OCI-LY7 (cell line): ENCODE results near the gene OSBP2. TPM values are rescaled to one million over a fixed set of nuclear protein-coding genes. Genes with fewer than 3 reads are reported as not detected.

Experiments used
- BruUV-seq: library from RNA; stranded (reverse); fragments of 400-500 nt; replicated peaks from 2 replicates; lab custom pipeline; 2021; lab: Mats Ljungman, UMichigan
- CTCF ChIA-PET: fragments of 300-600 bp; sonication (Branson Sonifier 250); formaldehyde crosslinking; loops from one replicate; lab custom pipeline; 2022; ENCODE audit warnings: antibody characterized with exemption; ENCODE audit not compliant: unreplicated experiment; lab: Charles Lee
- POLR2A ChIA-PET: fragments of 300-600 bp; sonication (Branson Sonifier 250); formaldehyde crosslinking; loops from one replicate; lab custom pipeline; 2022; ENCODE audit warnings: antibody characterized with exemption; lab: Charles Lee
- DNase-seq: peaks from one replicate; pipeline ENCODE4 v3.0.0-alpha.2; 2015; ENCODE audit warnings: low spot score
- H2AFZ ChIP-seq: fragments of 200-600 bp; sonication (generic), shearing (Covaris generic); 2 replicates; pipeline ENCODE4 v1.6.1; 2014; ENCODE audit warnings: mild to moderate bottlenecking, antibody characterized with exemption, low read length, moderate library complexity
- H3K27ac ChIP-seq: fragments of 200-600 bp; sonication (generic); 2 replicates; pipeline ENCODE4 v1.5.1; 2014; ENCODE audit warnings: mixed run types, low read depth, mild to moderate bottlenecking, moderate library complexity, low read length, inconsistent platforms; ENCODE audit not compliant: poor library complexity, severe bottlenecking
- H3K36me3 ChIP-seq: fragments of 200-600 bp; sonication (generic); 2 replicates; pipeline ENCODE4 v1.6.1; 2014; ENCODE audit warnings: mild to moderate bottlenecking, antibody characterized with exemption, low read length, moderate library complexity, mixed read lengths; ENCODE audit not compliant: insufficient read depth
- H3K4me1 ChIP-seq: fragments of 200-600 bp; sonication (generic); 2 replicates; pipeline ENCODE4 v1.5.1; 2014; ENCODE audit warnings: mild to moderate bottlenecking, low read length; ENCODE audit not compliant: insufficient read depth, poor library complexity, severe bottlenecking
- H3K4me2 ChIP-seq: fragments of 200-600 bp; sonication (generic); 2 replicates; pipeline ENCODE4 v1.6.1; 2014; ENCODE audit warnings: mild to moderate bottlenecking, low read length
- H3K4me3 ChIP-seq: fragments of 200-600 bp; sonication (generic); 2 replicates; pipeline ENCODE4 v1.5.1; 2014; ENCODE audit warnings: mild to moderate bottlenecking, low read depth, low read length; ENCODE audit not compliant: poor library complexity, severe bottlenecking
- H3K79me2 ChIP-seq: fragments of 200-600 bp; sonication (generic); 2 replicates; pipeline ENCODE4 v1.6.1; 2016; ENCODE audit warnings: low read depth, mild to moderate bottlenecking, low read length, moderate library complexity, mixed read lengths; ENCODE audit not compliant: insufficient read depth
- H3K9me2 ChIP-seq: fragments of 200-600 bp; sonication (generic); 2 replicates; pipeline ENCODE4 v1.6.1; 2016; ENCODE audit warnings: mild to moderate bottlenecking, low read length, mixed read lengths; ENCODE audit not compliant: insufficient read depth
- H3K9me3 ChIP-seq: fragments of 200-600 bp; sonication (generic); 2 replicates; pipeline ENCODE4 v1.6.1; 2014; ENCODE audit warnings: mild to moderate bottlenecking, mixed run types, low read length, mixed read lengths
- H4K20me1 ChIP-seq: fragments of 200-600 bp; sonication (generic); 2 replicates; pipeline ENCODE4 v1.6.1; 2014; ENCODE audit warnings: mild to moderate bottlenecking, antibody characterized with exemption, low read length, moderate library complexity, mixed read lengths; ENCODE audit not compliant: insufficient read depth
- CTCF ChIP-seq: fragments of 200-600 bp; sonication (generic); conservative IDR thresholded peaks from 2 replicates; pipeline ENCODE4 v1.5.1; 2014; ENCODE audit warnings: mild to moderate bottlenecking, antibody characterized with exemption, low read length, moderate library complexity, mixed read lengths
- EZH2phosphoT487 ChIP-seq: fragments of 200-600 bp; sonication (generic); IDR thresholded peaks from 2 replicates; pipeline ENCODE4 v1.6.1; 2018; ENCODE audit warnings: low read depth, borderline replicate concordance, mild to moderate bottlenecking, mixed run types, antibody characterized with exemption, low read length, moderate library complexity, mixed read lengths
- intact Hi-C: fragments of 100-400 bp; cut with micrococcal nuclease; formaldehyde crosslinking; loops from one replicate; pipeline ENCODE4 v1.10.0; 2022; ENCODE audit not compliant: unreplicated experiment
- total RNA-seq, 2 experiments: library from RNA; depleted of rRNA in 1 of 2; stranded (reverse); fragments of >200 nt in 1 of 2; shearing (Covaris generic) in 1 of 2; gene quantifications; 2 replicates each; pipeline ENCODE4 v1.2.3, GENCODE V29; 2014 to 2022

OSBP2 gene
- total RNA-seq, 2 experiments from 2014 or later, result 0.19 to 0.34 TPM

GRCh38 chr22:30821381-30821780 lies 126.7 kb downstream of the OSBP2 start:
- H3K27ac ChIP-seq, result no peak overlapping the region
- intact Hi-C loops, result no loop called here
- no peak overlapping the region for H2AFZ ChIP-seq
- no peaks in the 10 kb centered on the region for H3K9me2 ChIP-seq
- no peaks in the 10 kb centered on the region for H3K79me2 ChIP-seq
- no peak for TF ChIP-seq EZH2phosphoT487
- no peak for TF ChIP-seq CTCF
- ChIA-PET CTCF (no interaction called here), POLR2A (interaction anchor here (0.7 kb wide), 1 partner anchor 184 kb away, joined by 3 read pairs; no protein-coding TSS in a partner anchor)
- no peak for DNase-seq
- H4K20me1 ChIP-seq, result no peaks in the 10 kb centered on the region
- H3K9me3 ChIP-seq, result no peaks in the 10 kb centered on the region
- H3K36me3 ChIP-seq, result no peaks in the 10 kb centered on the region
- no TSS peak for BruUV-seq
- no peak overlapping the region for H3K4me3 ChIP-seq
- no peak overlapping the region for H3K4me2 ChIP-seq
- no peaks in the 10 kb centered on the region for H3K4me1 ChIP-seq

GRCh38 chr22:30821863-30822215 lies 127.2 kb downstream of the OSBP2 start:
- Histone ChIP-seq H3K79me2 (no peaks in the 10 kb centered on the region), H3K27ac (no peak overlapping the region), H3K4me2 (no peak overlapping the region), H3K4me3 (no peak overlapping the region), H4K20me1 (no peaks in the 10 kb centered on the region), H3K4me1 (no peaks in the 10 kb centered on the region), H3K9me3 (no peaks in the 10 kb centered on the region), H3K9me2 (no peaks in the 10 kb centered on the region), H3K36me3 (no peaks in the 10 kb centered on the region), H2AFZ (no peak overlapping the region)
- TF ChIP-seq EZH2phosphoT487, result no peak
- TF ChIP-seq CTCF, result no peak
- CTCF ChIA-PET, result no interaction called here
- POLR2A ChIA-PET, result interaction anchor here (0.7 kb wide), 1 partner anchor 185 kb away, joined by 3 read pairs; no protein-coding TSS in a partner anchor
- intact Hi-C loops, result no loop called here
- DNase-seq, result no peak
- BruUV-seq, result no TSS peak

- H3K9me2 ChIP-seq, result no peaks in the 10 kb centered on the region
- POLR2A ChIA-PET, result no interaction called here
- no peak overlapping the region for H2AFZ ChIP-seq
- BruUV-seq, result no TSS peak
- H3K79me2 ChIP-seq, result no peaks in the 10 kb centered on the region
- CTCF ChIA-PET, result no interaction called here
- intact Hi-C loops, result no loop called here
- DNase-seq, result no peak
- no peaks in the 10 kb centered on the region for H3K4me1 ChIP-seq
- H4K20me1 ChIP-seq, result no peaks in the 10 kb centered on the region
- no peaks in the 10 kb centered on the region for H3K36me3 ChIP-seq
- no peak overlapping the region for H3K4me2 ChIP-seq
- no peak overlapping the region for H3K27ac ChIP-seq
- no peaks in the 10 kb centered on the region for H3K9me3 ChIP-seq
- no peak for TF ChIP-seq EZH2phosphoT487
- TF ChIP-seq CTCF, result no peak
- H3K4me3 ChIP-seq, result no peak overlapping the region
These were observed 127.7 kb downstream of the OSBP2 start for GRCh38 chr22:30822216-30823014.
